IMR-90 (cell line): ENCODE measurements around the gene PIP4K2A. TPM values are rescaled to one million over a fixed set of nuclear protein-coding genes. Genes with fewer than 3 reads are reported as not detected.
A peak's percentile ranks its signal among the peaks of the same experiment; 100 is the strongest.

ENCODE experiments used
- ATAC-seq: fragments of 200-7000 bp; cut with Tn5 transposase; 2 replicates; pipeline ENCODE4 v1.9.1; 2020; ENCODE audit warnings: low read depth, mild to moderate bottlenecking, moderate library complexity
- BruUV-seq: library from RNA; stranded (reverse); fragments of 400-500 nt; replicated peaks from 2 replicates; lab custom pipeline; 2021; lab: Mats Ljungman, UMichigan
- CTCF ChIA-PET: fragments of 300-600 bp; formaldehyde crosslinking; extraction: SDS; loops from one replicate; lab custom pipeline; 2021; ENCODE audit warnings: antibody characterized with exemption; lab: Yijun Ruan, JAX
- POLR2A ChIA-PET: fragments of 300-600 bp; sonication (Branson Sonifier 250); formaldehyde crosslinking; loops from one replicate; lab custom pipeline; 2022; ENCODE audit warnings: antibody characterized with exemption; ENCODE audit not compliant: unreplicated experiment; lab: Charles Lee
- DNase-seq: peaks from one replicate; pipeline ENCODE4 v3.0.0; 2013
- H2AFZ ChIP-seq: replicated peaks from 2 replicates; pipeline ENCODE3; 2013; ENCODE audit warnings: low read length, mild to moderate bottlenecking; ENCODE audit not compliant: poor library complexity
- H2AK5ac ChIP-seq: 2 replicates; pipeline ENCODE4 v1.6.1; 2013; ENCODE audit warnings: low read depth, low read length, inconsistent platforms
- H2AK9ac ChIP-seq: replicated peaks from 2 replicates; pipeline ENCODE3; 2013; ENCODE audit warnings: mild to moderate bottlenecking, low read depth, low read length, moderate library complexity; ENCODE audit not compliant: poor library complexity
- H2BK120ac ChIP-seq: 2 replicates; pipeline ENCODE4 v1.6.1; 2013; ENCODE audit warnings: low read depth, low read length, inconsistent platforms
- H2BK15ac ChIP-seq: 3 replicates; pipeline ENCODE4 v1.6.1; 2013; ENCODE audit warnings: low read depth, low read length, inconsistent platforms
- H2BK20ac ChIP-seq: 2 replicates; pipeline ENCODE4 v1.6.1; 2013; ENCODE audit warnings: low read depth, mild to moderate bottlenecking, inconsistent platforms, low read length, moderate library complexity
- H2BK5ac ChIP-seq: 2 replicates; pipeline ENCODE4 v1.6.1; 2013; ENCODE audit warnings: mild to moderate bottlenecking, low read depth, low read length, inconsistent platforms; ENCODE audit not compliant: poor library complexity, severe bottlenecking
- H3K14ac ChIP-seq: replicated peaks from 2 replicates; pipeline ENCODE4 v1.6.1; 2013; ENCODE audit warnings: low read depth, low read length, inconsistent platforms
- H3K18ac ChIP-seq: 2 replicates; pipeline ENCODE4 v1.6.1; 2013; ENCODE audit warnings: low read depth, low read length, control low read depth
- H3K23ac ChIP-seq: 2 replicates; pipeline ENCODE4 v1.6.1; 2013; ENCODE audit warnings: low read depth, low read length, inconsistent platforms
- H3K27ac ChIP-seq: 2 replicates; pipeline ENCODE4 v1.5.1; 2013; ENCODE audit warnings: mild to moderate bottlenecking, control low read depth, low read length; ENCODE audit not compliant: insufficient read depth
- H3K27me3 ChIP-seq: 2 replicates; pipeline ENCODE4 v1.6.1; 2013; ENCODE audit warnings: low read length; ENCODE audit not compliant: control insufficient read depth, insufficient read depth
- H3K36me3 ChIP-seq: 2 replicates; pipeline ENCODE4 v1.6.1; 2013; ENCODE audit warnings: low read length, mixed read lengths; ENCODE audit not compliant: control insufficient read depth, insufficient read depth
- H3K4ac ChIP-seq: 2 replicates; pipeline ENCODE4 v1.6.1; 2013; ENCODE audit warnings: low read depth, low read length, inconsistent platforms
- H3K4me1 ChIP-seq: 2 replicates; pipeline ENCODE4 v1.6.1; 2013; ENCODE audit warnings: low read length, mixed read lengths; ENCODE audit not compliant: control insufficient read depth, insufficient read depth
- H3K4me2 ChIP-seq: 2 replicates; pipeline ENCODE4 v1.6.1; 2013; ENCODE audit warnings: low read depth, mild to moderate bottlenecking, control low read depth, low read length, moderate library complexity
- H3K4me3 ChIP-seq: 2 replicates; pipeline ENCODE4 v1.5.1; 2013; ENCODE audit warnings: low read depth, mild to moderate bottlenecking, control low read depth, low read length, moderate library complexity; ENCODE audit not compliant: insufficient read depth
- H3K56ac ChIP-seq: 2 replicates; pipeline ENCODE4 v1.6.1; 2013; ENCODE audit warnings: low read length, inconsistent platforms; ENCODE audit not compliant: insufficient read depth; ENCODE audit errors: extremely low read depth
- H3K79me1 ChIP-seq, 2 experiments: 2 replicates each; pipeline ENCODE4 v1.6.1; 2013; ENCODE audit warnings: low read length in 2 of 2, inconsistent platforms in 1 of 2, low read depth in 1 of 2
- H3K9ac ChIP-seq: 2 replicates; pipeline ENCODE4 v1.6.1; 2013; ENCODE audit warnings: low read depth, low read length, control low read depth
- H3K9me1 ChIP-seq: 2 replicates; pipeline ENCODE4 v1.6.1; 2013; ENCODE audit warnings: low read length, inconsistent platforms; ENCODE audit not compliant: insufficient read depth
- H3K9me3 ChIP-seq: 2 replicates; pipeline ENCODE4 v1.6.1; 2013; ENCODE audit warnings: low read length; ENCODE audit not compliant: control insufficient read depth, insufficient read depth
- H4K20me1 ChIP-seq: 2 replicates; pipeline ENCODE4 v1.6.1; 2013; ENCODE audit warnings: low read length, inconsistent platforms; ENCODE audit not compliant: insufficient read depth
- H4K5ac ChIP-seq: 2 replicates; pipeline ENCODE4 v1.6.1; 2013; ENCODE audit warnings: mild to moderate bottlenecking, low read depth, low read length, control low read depth
- H4K8ac ChIP-seq, 2 experiments: 2 replicates each; pipeline ENCODE4 v1.6.1; 2013; ENCODE audit warnings: low read depth in 2 of 2, low read length in 2 of 2, control low read depth in 1 of 2, inconsistent platforms in 1 of 2
- H4K91ac ChIP-seq: 2 replicates; pipeline ENCODE4 v1.6.1; 2013; ENCODE audit warnings: low read depth, low read length, inconsistent platforms; ENCODE audit not compliant: insufficient read depth
- BHLHE40 ChIP-seq: fragments of 150-350 bp; IDR thresholded peaks from 2 replicates; pipeline ENCODE4 v1.6.1; 2016; ENCODE audit warnings: mild to moderate bottlenecking, low read depth, low read length
- CEBPB ChIP-seq: IDR thresholded peaks from 2 replicates; pipeline ENCODE4 v1.6.1; 2012; ENCODE audit warnings: low read depth, low read length, improper control_type of control experiment
- CHD1 ChIP-seq: IDR thresholded peaks from 2 replicates; pipeline ENCODE4 v1.6.1; 2012; ENCODE audit warnings: low read depth, low read length, improper control_type of control experiment
- CTCF ChIP-seq: conservative IDR thresholded peaks from 2 replicates; pipeline ENCODE4 v1.5.1; 2012; ENCODE audit warnings: mild to moderate bottlenecking, low read depth, low read length, improper control_type of control experiment
- MAFK ChIP-seq: IDR thresholded peaks from 2 replicates; pipeline ENCODE4 v1.6.1; 2012; ENCODE audit warnings: low read depth, low read length, improper control_type of control experiment
- NFE2L2 ChIP-seq: fragments of 150-350 bp; IDR thresholded peaks from 2 replicates; pipeline ENCODE4 v1.6.1; 2016; ENCODE audit warnings: low read depth, mild to moderate bottlenecking, low read length
- POLR2A ChIP-seq: IDR thresholded peaks from 2 replicates; pipeline ENCODE4 v1.6.1; 2012; ENCODE audit warnings: mild to moderate bottlenecking, low read depth, low read length
- RAD21 ChIP-seq: IDR thresholded peaks from 2 replicates; pipeline ENCODE4 v1.6.1; 2012; ENCODE audit warnings: low read length, improper control_type of control experiment
- RFX5 ChIP-seq: IDR thresholded peaks from 2 replicates; pipeline ENCODE4 v1.8.0; 2012; ENCODE audit warnings: low read depth, mild to moderate bottlenecking, low read length, moderate library complexity
- SMC3 ChIP-seq: fragments of 150-350 bp; IDR thresholded peaks from 2 replicates; pipeline ENCODE4 v1.6.1; 2016; ENCODE audit warnings: low read depth, mild to moderate bottlenecking, antibody characterized with exemption, low read length, moderate library complexity
- WGBS, 2 experiments: methylation state at CpG; one replicate each; pipeline versions ENCODE4 v1.1.5 to v1.1.7; 2013; ENCODE audit warnings: missing lambda C conversion rate in 2 of 2; ENCODE audit not compliant: insufficient read length in 1 of 2; ENCODE audit errors: extremely low coverage in 2 of 2; 5-methylcytosine and 5-hydroxymethylcytosine counted together
- dilution Hi-C: fragments of 300-500 bp; cut with HindIII; formaldehyde crosslinking; loops from one replicate; pipeline ENCODE4 v1.14.3; 2018; ENCODE audit warnings: low sequenced_read_pairs; ENCODE audit not compliant: unreplicated experiment
- in situ Hi-C: fragments of 300-500 bp; cut with MboI; formaldehyde crosslinking; loops from 3 replicates; pipeline ENCODE4 v1.14.3; 2019; ENCODE audit warnings: low sequenced_read_pairs, inconsistent platforms, mixed read lengths
- intact Hi-C: fragments of 100-400 bp; cut with micrococcal nuclease; formaldehyde crosslinking; loops from 2 replicates; pipeline ENCODE4 v1.10.0; 2022
- polyA plus RNA-seq, 3 experiments: library from polyadenylated mRNA; depleted of rRNA; stranded (reverse); fragments of >200 nt; gene quantifications; 2 replicates each; pipeline ENCODE4 v1.2.3, GENCODE V29; 2012; ENCODE audit warnings: low replicate concordance in 1 of 3
- total RNA-seq: library from RNA; depleted of rRNA; stranded (reverse); fragments of >200 nt; gene quantifications from 2 replicates; pipeline ENCODE4 v1.2.3, GENCODE V29; 2012
- TF ChIP-seq, protein P1 (sequence below): fragments of 150-350 bp; IDR thresholded peaks from 2 replicates; pipeline ENCODE4 v1.6.1; 2017; ENCODE audit warnings: mild to moderate bottlenecking, antibody characterized with exemption, low read length, low read depth

PIP4K2A gene
- total and polyA plus RNA-seq, 2 of the 4 experiments (the other 2 are of a cell fraction) = 9.8 to 18.1 TPM

- intact Hi-C loops = loop anchor here (1.0 to 10.0 kb wide), 5 partner anchors 113 to 546 kb away; partner anchors contain the start of genes BMI1, DNAJC1 and PIP4K2A
- no peak for ATAC-seq
- Histone ChIP-seq H3K36me3 (peaks cover 16% of the 10 kb centered on the region), H3K18ac (no peak overlapping the region), H2AK9ac (no peak overlapping the region), H4K8ac (no peak overlapping the region), H2BK15ac (no peak overlapping the region), H3K56ac (no peak overlapping the region), H3K9ac (no peak overlapping the region), H2BK5ac (no peak overlapping the region), H3K14ac (no peak overlapping the region), H4K91ac (no peak overlapping the region), H3K4me1 (peaks cover 3% of the 10 kb centered on the region; the same call in 1 of the 2 replicates), H2BK120ac (no peak overlapping the region), H4K5ac (no peak overlapping the region), H3K27ac (no peak overlapping the region), H2AFZ (no peak overlapping the region), H3K4me2 (no peak overlapping the region), H2BK20ac (no peak overlapping the region), H3K79me1 (0 out of 4 replicates have a peak, but pooled peaks cover 0 to 6% of the 10 kb centered on the region in 2 experiments), H3K23ac (no peak overlapping the region), H2AK5ac (no peak overlapping the region), H3K4me3 (no peak overlapping the region), H3K9me1 (peaks cover 7% of the 10 kb centered on the region; the same call in 1 of the 2 replicates), H4K20me1 (no peaks in the 10 kb centered on the region), H3K9me3 (no peaks in the 10 kb centered on the region), H3K27me3 (no peaks in the 10 kb centered on the region), H3K4ac (no peak overlapping the region)
- in situ Hi-C loops = loop anchor here (25.0 kb wide), 1 partner anchor 538 kb away; the partner anchor contains the start of gene DNAJC1
- POLR2A ChIA-PET = no interaction called here
- TF ChIP-seq CHD1 (no peak), NFE2L2 (no peak), POLR2A (no peak), CTCF (peak; percentile 46), CEBPB (no peak), RAD21 (peak; percentile 24; the same call in 1 of the 2 replicates), RFX5 (no peak), SMC3 (peak; percentile 44; the same call in 1 of the 2 replicates), MAFK (no peak), BHLHE40 (no peak)
- TF ChIP-seq, protein P1, sequence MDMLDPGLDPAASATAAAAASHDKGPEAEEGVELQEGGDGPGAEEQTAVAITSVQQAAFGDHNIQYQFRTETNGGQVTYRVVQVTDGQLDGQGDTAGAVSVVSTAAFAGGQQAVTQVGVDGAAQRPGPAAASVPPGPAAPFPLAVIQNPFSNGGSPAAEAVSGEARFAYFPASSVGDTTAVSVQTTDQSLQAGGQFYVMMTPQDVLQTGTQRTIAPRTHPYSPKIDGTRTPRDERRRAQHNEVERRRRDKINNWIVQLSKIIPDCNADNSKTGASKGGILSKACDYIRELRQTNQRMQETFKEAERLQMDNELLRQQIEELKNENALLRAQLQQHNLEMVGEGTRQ = no peak
- dilution Hi-C loops = no loop called here
- peak; percentile 4 for DNase-seq
- BruUV-seq = no TSS peak
- WGBS, 2 experiments = no CpG with 5 or more reads among the region's 6 CpGs
- CTCF ChIA-PET = no interaction called here
Measured at GRCh38 chr10:22550732-22551131, 163.6 kb downstream of the PIP4K2A start.
